Gastrocnemius medialis (tissue), 4 donors: ENCODE data around the gene COASY. TPM values are rescaled to one million over a fixed set of nuclear protein-coding genes. Genes with fewer than 3 reads are reported as not detected.

ENCODE experiments used
- ATAC-seq, 2 donors: fragments of 150-250 bp; one replicate each; pipeline ENCODE4 v1.9.1; 2016
- DNase-seq, 2 donors: peaks; one replicate each; pipeline ENCODE4 v3.0.0-alpha.2; 2019
- H3K27ac ChIP-seq, 4 donors: fragments of 200-600 bp; sonication (generic); 1 replicate in 1 of 4; 2 replicates in 3 of 4; pipeline ENCODE4 v1.5.1; 2016 to 2018; ENCODE audit warnings: mild to moderate bottlenecking in 2 of 4, moderate library complexity in 1 of 4
- H3K27me3 ChIP-seq, 3 donors: fragments of 200-600 bp; sonication (generic) in 2 of 3; 1 replicate in 1 of 3; 2 replicates in 2 of 3; pipeline versions ENCODE4 v1.5.1 to v1.6.0; 2016 to 2019; ENCODE audit warnings: mild to moderate bottlenecking in 1 of 3, moderate library complexity in 1 of 3
- H3K36me3 ChIP-seq, 2 donors: fragments of 200-600 bp; sonication (generic) in 1 of 2; one replicate each; pipeline ENCODE4 v1.5.1; 2017 to 2018
- H3K4me1 ChIP-seq, 2 donors: fragments of 200-600 bp; sonication (generic) in 1 of 2; one replicate each; pipeline ENCODE4 v1.5.1; 2016 to 2017; ENCODE audit warnings: mild to moderate bottlenecking in 2 of 2
- H3K4me3 ChIP-seq, 4 donors: fragments of 200-600 bp; sonication (generic) in 3 of 4; 1 replicate in 1 of 4; 2 replicates in 3 of 4; pipeline ENCODE4 v1.5.1; 2016 to 2019; ENCODE audit warnings: mild to moderate bottlenecking in 2 of 4
- H3K9me3 ChIP-seq, 3 donors: fragments of 200-600 bp; sonication (generic) in 2 of 3; 1 replicate in 1 of 3; 2 replicates in 2 of 3; pipeline ENCODE4 v1.5.1; 2016 to 2019
- POLR2A ChIP-seq, 2 donors: fragments of 450-650 bp; IDR thresholded peaks; one replicate each; pipeline ENCODE4 v1.6.1; 2017; ENCODE audit warnings: antibody characterized with exemption in 2 of 2, mild to moderate bottlenecking in 2 of 2, moderate library complexity in 2 of 2
- in situ Hi-C, 4 donors: fragments of 200-750 bp; cut with MboI; loops; one replicate each; pipeline versions ENCODE4 v1.15.0 to v1.8.0; 2017; ENCODE audit warnings: low sequenced_read_pairs in 4 of 4
- intact Hi-C: fragments of 100-400 bp; cut with DNase I; formaldehyde crosslinking; loops from one replicate; pipeline ENCODE4 v1.15.1; 2023; ENCODE audit warnings: low total_unique reads
- total RNA-seq, 4 donors: library from RNA; depleted of rRNA; stranded (reverse); fragments of >200 nt; gene quantifications; one replicate each; pipeline versions ENCODE4 v1.1.0 to v1.2.3, GENCODE V29; 2016
- TF ChIP-seq, protein P1 (sequence below), 5 experiments: fragments of 450-650 bp in 3 of 5; fragments of 200-600 bp in 2 of 5; sonication (generic) in 2 of 5; IDR thresholded peaks in 4 of 5; conservative IDR thresholded peaks in 1 of 5; 1 replicate in 4 of 5; 2 replicates in 1 of 5; pipeline ENCODE4 v1.5.1; 2016 to 2019; ENCODE audit warnings: antibody characterized with exemption in 5 of 5, mild to moderate bottlenecking in 3 of 5, moderate library complexity in 3 of 5

Gene COASY
- total RNA-seq, 4 donors from 2014 or later: 22.4 to 39.9 (median 27.5) TPM

DNA sequence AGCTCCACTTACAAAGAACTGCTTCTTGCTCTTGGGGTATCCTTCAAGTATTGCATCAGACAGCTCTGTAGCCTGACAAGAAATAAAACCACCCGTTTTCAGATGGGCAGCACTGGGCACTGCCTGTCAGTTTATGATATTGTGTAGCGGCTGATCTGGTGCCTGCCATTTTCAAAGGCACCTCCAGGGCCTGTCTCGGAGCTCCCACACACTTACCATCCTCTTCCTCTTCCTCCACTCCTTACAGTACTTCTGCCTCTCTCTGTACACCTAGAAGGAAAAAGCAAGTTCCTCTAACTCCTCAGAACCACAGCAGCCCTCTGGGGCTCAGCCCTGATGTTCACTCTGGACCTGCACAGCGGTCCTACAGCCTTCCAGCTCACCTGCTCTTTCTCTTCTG lies 11.1 kb downstream of the COASY start:
- Histone ChIP-seq H3K9me3 (no peaks in the 10 kb centered on the region), H3K36me3 (peaks cover 2 to 69% of the 10 kb centered on the region in 2 donors), H3K4me1 (peaks cover 5 to 11% of the 10 kb centered on the region in 2 donors), H3K27ac (no peak overlapping the region), H3K4me3 (no peak overlapping the region), H3K27me3 (no peaks in the 10 kb centered on the region)
- no peak for TF ChIP-seq POLR2A (IDR thresholded peaks at IDR 0.05)
- TF ChIP-seq, protein P1, sequence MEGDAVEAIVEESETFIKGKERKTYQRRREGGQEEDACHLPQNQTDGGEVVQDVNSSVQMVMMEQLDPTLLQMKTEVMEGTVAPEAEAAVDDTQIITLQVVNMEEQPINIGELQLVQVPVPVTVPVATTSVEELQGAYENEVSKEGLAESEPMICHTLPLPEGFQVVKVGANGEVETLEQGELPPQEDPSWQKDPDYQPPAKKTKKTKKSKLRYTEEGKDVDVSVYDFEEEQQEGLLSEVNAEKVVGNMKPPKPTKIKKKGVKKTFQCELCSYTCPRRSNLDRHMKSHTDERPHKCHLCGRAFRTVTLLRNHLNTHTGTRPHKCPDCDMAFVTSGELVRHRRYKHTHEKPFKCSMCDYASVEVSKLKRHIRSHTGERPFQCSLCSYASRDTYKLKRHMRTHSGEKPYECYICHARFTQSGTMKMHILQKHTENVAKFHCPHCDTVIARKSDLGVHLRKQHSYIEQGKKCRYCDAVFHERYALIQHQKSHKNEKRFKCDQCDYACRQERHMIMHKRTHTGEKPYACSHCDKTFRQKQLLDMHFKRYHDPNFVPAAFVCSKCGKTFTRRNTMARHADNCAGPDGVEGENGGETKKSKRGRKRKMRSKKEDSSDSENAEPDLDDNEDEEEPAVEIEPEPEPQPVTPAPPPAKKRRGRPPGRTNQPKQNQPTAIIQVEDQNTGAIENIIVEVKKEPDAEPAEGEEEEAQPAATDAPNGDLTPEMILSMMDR (IDR thresholded peaks at IDR 0.05 in 4 of 5, conservative IDR thresholded peaks at IDR 0.05 in 1 of 5): no peak
- no peak for DNase-seq
- intact Hi-C loops: no loop called here
- ATAC-seq: no peak
- in situ Hi-C loops: no loop called here

DNA sequence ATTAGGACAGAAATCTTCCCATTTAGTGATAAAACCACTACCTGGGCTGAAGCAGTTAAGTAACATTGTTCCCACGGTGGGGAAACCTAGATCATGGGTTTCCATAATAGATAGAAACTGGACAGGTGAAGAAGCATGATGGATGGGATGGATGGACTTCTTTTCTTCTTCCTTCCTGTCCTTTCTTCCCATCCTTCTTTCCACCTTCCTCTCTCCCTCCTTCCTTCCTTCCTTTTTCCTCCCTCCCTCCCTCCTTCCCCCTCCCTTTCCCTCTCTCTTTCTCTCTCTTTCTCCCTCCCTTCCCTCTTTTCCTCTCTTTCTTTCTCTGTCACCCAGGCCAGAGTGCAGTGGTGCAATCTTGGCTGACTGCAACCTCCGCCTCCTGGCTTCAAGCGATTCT lies 12.5 kb downstream of the COASY start:
- Histone ChIP-seq H3K36me3 (peaks cover 2 to 58% of the 10 kb centered on the region in 2 donors), H3K4me1 (peaks cover 12 to 18% of the 10 kb centered on the region in 2 donors), H3K4me3 (no peak overlapping the region), H3K27me3 (no peaks in the 10 kb centered on the region), H3K9me3 (no peaks in the 10 kb centered on the region), H3K27ac (no peak overlapping the region)
- intact Hi-C loops (no loop called here), in situ Hi-C loops (no loop called here)
- ATAC-seq: no peak
- no peak for DNase-seq
- TF ChIP-seq, protein P1 (IDR thresholded peaks at IDR 0.05 in 4 of 5, conservative IDR thresholded peaks at IDR 0.05 in 1 of 5): no peak
- no peak for TF ChIP-seq POLR2A (IDR thresholded peaks at IDR 0.05)

DNA sequence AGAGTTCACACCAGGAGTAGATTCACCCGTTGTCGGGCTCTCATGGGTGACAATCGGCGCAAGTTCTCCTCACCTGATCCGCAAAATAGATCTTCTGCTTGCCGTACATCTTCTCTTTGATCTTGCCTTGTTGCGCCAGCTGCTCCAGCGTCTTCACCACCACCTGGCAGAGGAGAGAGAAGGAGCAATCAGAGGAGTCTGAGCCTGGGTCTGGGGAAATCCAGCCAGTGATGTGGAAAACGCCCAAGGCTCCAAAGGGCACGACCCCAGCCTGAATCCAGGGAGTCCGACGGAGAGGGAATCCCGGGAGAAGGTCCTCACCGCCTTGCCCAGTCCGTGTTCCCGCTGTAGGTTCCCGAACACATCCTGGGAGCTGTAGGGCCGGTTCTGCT lies 15.2 kb downstream of the COASY start:
- Histone ChIP-seq H3K27ac (peak overlapping the region; percentile 83 to 98 (median 91)), H3K9me3 (no peaks in the 10 kb centered on the region), H3K36me3 (peaks cover 2 to 57% of the 10 kb centered on the region in 2 donors), H3K4me3 (peak overlapping the region; percentile 61 to 94 (median 86)), H3K27me3 (no peaks in the 10 kb centered on the region), H3K4me1 (peaks cover 12 to 18% of the 10 kb centered on the region in 2 donors)
- in situ Hi-C loops: loop anchor here in 3 of 4 donors (5.0 to 25.0 kb wide), 3 partner anchors 105 to 185 kb away; partner anchors contain the start of genes CCR10 (in 3 of the 3), CNTNAP1 (in 3 of the 3), PLEKHH3 (in 2 of the 3) and RAMP2 (in 1 of the 3)
- ATAC-seq: no peak
- DNase-seq: no peak
- intact Hi-C loops: loop anchor here (1.0 to 5.0 kb wide), 3 partner anchors 10 to 245 kb away; partner anchors contain the start of genes BECN1, MLX, RETREG3 and TUBG1
- TF ChIP-seq POLR2A (IDR thresholded peaks at IDR 0.05): no peak
- TF ChIP-seq, protein P1 (IDR thresholded peaks at IDR 0.05 in 4 of 5, conservative IDR thresholded peaks at IDR 0.05 in 1 of 5): no peak

DNA sequence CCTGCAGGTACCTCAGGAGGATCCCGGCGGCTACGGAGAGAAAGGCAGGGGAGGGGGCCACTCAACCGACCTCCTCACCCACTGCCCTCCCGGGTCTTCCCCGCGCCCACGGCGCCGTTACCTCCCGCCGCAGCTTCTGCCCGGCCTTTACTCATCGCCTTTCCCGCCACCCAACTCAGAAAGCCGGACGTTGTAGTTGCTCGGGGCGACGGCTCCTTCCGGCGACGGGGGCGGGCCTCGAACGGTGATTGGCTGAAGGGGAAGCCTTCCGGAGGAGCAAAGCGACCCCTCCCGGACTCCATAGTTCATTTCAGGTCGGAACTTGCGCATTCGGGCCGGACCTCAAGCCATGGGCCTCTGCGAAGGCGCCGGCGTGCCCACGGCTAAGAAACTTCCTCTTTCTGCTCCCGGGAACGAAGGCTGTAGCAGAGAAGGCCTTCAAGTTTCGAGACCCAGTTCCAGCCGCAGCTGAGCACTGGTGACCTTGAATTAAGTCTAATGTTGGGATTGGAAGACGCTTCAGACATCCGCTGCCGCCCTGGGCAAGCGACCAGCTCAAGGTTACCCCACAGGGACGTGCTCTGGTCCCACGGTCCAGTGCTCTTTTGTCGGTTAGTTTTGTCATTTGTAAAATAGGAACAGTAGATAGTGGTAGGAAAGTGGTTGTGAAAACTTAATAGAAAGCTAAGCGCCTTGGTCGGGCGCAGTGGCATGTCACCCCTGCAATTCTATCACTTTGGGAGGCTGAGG lies 15.8 kb downstream of the COASY start, which contains the start of gene PSMC3IP:
Gene PSMC3IP (minus strand): TSS at position 198 of the 750 bp plus-strand sequence. CDS start 43 bp downstream, at position 155.
- no peaks in the 10 kb centered on the region for H3K27me3 ChIP-seq
- peak within 1 kb of the TSS; percentile 61 to 94 (median 86) for H3K4me3 ChIP-seq
- H3K27ac ChIP-seq: peak within 1 kb of the TSS; percentile 83 to 98 (median 91)
- H3K36me3 ChIP-seq: peaks cover 2 to 57% of the 10 kb centered on the region in 2 donors
- intact Hi-C loops (loop anchor here (1.0 to 5.0 kb wide), 6 partner anchors 10 to 245 kb away; partner anchors contain the start of genes BECN1, EZH1, MLX and RETREG3), in situ Hi-C loops (loop anchor here in 3 of 4 donors (5.0 to 25.0 kb wide), 3 partner anchors 105 to 185 kb away; partner anchors contain the start of genes CCR10 (in 3 of the 3), CNTNAP1 (in 3 of the 3), PLEKHH3 (in 2 of the 3) and RAMP2 (in 1 of the 3))
- DNase-seq (peak; percentile 94), ATAC-seq (peak; percentile 95 to 96)
- H3K4me1 ChIP-seq: peaks cover 12 to 18% of the 10 kb centered on the region in 2 donors
- TF ChIP-seq POLR2A (IDR thresholded peaks at IDR 0.05): peak; percentile 62 to 65
- TF ChIP-seq, protein P1 (IDR thresholded peaks at IDR 0.05 in 4 of 5, conservative IDR thresholded peaks at IDR 0.05 in 1 of 5): peak in 2 of 5 experiments; percentile 23 to 30
- no peaks in the 10 kb centered on the region for H3K9me3 ChIP-seq
